ENCODE measurements around the gene HMCN2.

HMCN2 gene

DNA sequence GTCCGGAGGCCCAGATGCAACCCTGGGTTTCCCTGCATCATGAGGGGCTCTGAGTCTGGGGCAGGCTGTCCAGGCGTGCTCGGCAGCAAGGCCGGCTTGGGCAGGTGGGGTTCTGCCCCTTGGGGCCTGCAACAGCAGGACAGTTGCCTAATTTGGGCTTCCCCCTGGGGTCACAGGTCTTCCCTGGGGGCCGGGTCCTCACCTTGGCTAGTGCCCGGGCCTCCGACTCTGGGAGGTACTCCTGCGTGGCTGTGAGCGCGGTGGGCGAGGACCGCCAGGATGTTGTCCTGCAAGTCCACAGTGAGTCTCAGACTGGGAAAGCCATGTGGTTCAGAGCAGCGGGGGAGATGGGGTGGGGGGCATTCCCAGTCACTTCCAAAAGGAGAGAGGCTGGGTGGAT is 97.1 kb downstream of the HMCN2 start:
- DNase-seq (ENCODE audit: low read depth in 2 of 2, low spot score in 1 of 2): no peak

DNA sequence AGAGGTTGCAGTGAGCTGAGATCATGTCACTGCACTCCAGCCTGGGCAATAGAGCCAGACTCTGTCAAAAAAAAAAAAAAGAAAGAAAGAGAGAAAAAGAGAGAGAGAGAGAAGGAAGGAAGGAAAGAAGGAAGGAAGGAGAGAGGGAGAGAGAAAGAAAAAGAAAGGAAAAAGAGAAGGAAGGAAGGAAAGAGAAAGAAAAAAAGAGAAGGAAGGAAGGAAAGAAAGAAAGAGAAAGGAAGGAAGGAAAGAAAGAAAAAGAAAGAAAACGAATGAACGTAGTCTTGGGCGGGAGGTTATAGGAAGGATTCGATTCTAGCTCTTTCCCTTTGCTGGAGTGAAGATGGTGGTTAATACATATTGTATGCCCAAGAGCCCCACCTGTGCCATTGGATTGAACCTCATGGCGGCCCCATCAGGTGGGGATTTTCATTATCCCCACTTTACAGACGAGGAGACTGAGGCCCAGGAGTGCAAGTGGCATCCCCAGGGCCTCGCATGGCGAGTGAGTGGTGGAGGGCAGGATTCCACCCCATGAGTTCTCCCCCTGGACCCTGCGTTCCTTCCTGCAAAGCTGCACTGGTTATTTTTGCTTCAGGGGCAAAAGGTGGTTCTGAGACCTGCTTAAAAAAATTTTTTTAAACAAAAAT is 98.3 kb downstream of the HMCN2 start:
- no peak for DNase-seq (ENCODE audit: low read depth in 2 of 2, low spot score in 1 of 2)

DNA sequence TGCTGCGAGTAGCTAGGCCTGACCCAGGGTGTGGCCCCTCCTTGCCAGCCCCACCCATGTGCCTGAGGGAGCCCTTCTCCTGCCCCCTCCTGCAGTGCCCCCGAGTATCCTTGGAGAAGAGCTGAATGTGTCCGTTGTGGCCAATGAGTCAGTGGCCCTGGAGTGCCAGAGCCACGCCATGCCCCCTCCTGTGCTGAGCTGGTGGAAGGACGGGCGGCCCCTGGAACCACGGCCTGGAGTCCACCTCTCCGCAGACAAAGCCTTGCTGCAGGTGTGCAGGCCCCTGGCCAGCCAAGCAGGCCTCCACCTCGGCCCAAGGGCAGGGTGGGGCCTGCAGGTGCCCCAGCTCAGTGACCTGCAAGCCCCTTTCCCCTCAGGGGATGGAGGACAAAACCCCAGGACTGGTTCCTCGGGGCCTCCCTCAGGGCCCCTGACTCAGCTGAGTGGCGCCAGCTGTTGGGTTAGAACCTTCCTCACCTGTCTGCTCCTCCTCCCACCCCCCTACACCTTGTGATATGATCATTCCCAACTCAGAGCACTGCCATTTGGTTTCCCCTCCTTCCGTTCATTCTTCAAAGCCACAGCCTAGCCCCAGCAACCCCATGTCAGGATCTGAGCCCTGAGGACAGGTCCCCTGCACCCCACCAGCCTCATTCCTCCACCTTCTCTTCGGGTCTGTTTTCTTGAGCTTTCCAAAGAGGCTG is 99.2 kb downstream of the HMCN2 start:
- DNase-seq (ENCODE audit: low read depth in 2 of 2, low spot score in 1 of 2): no peak

GRCh38 chr9:130365323-130365721 is 99.8 kb downstream of the HMCN2 start:
- no peak for DNase-seq (ENCODE audit: low read depth in 2 of 2, low spot score in 1 of 2)

DNA sequence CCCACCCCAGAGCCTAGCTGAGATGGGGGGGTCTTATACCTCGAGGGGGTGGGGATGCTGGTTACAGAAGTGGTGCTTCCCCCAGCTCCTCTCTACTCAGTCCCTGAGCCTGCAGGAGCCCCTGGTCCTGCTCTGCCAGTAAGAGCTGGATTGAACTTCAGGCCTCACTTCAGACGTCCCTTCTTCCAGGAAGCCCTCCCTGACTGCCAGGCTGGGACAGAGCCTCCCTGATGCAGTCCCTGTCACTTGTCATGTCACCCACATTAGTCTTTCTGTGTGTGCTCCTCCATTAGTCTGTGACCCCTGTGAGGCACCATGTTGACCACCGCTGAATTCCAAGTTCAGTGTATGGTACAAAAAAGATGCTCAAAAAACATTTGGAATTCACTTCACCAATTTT is 100.5 kb downstream of the HMCN2 start:
- DNase-seq (ENCODE audit: low read depth in 2 of 2, low spot score in 1 of 2): no peak

DNA sequence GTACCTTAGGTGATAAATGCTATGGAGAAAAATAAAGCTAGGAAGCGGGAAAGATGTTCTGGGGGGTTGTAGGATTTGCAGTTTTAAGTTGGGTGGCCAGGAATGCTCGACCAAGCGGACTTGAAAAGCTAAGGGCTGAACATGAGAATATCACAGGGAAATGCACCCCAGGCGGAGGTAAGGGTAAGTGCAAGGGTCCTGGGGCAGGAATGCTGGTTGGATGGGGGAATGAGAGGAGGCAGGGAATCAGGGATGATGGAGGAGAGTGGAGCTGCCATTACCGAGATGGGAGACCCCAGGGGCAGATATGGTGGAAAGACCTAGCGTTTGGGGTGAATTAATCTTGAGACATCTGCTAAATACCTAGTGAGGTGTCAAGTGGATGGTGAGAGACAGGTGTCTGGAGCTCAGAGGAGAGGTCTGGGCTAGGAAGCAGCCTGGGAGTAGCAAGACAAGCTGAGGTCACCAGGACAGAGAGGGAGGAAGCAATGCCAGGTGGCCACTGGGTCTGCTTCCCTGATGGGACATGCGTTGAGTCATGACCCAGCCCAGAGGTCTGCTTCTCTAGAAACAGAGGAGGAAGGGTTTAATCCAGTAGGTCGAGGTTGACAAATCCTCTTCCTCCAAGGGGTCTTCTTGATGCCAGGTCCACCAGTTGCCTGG is 101.5 kb downstream of the HMCN2 start:
- DNase-seq (ENCODE audit: low read depth in 2 of 2, low spot score in 1 of 2): no peak

- DNase-seq (ENCODE audit: low read depth in 2 of 2, low spot score in 1 of 2): no peak
Observed at GRCh38 chr9:130368631-130369103, 103.1 kb downstream of the HMCN2 start.

DNA sequence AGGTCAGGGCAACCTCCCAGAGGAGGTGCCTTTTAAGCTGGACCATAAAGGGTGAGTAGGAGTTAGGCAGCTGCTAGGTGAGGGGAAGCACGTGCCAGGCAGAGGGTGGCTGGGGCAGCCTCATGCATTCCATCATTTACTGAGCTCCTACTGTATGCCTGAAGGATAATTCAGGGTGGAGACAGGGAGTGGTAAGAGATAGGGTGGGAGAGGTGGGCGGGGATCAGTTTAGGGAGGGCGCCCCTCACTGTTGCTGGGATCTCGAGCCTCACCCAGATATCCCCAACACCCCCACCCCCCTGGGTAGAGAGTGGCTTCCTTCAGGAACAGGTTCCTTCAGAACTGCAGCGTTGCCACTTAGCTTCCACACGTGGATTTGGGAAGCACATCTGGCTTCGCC is 104.7 kb downstream of the HMCN2 start:
- DNase-seq (ENCODE audit: low read depth in 2 of 2, low spot score in 1 of 2): no peak

DNA sequence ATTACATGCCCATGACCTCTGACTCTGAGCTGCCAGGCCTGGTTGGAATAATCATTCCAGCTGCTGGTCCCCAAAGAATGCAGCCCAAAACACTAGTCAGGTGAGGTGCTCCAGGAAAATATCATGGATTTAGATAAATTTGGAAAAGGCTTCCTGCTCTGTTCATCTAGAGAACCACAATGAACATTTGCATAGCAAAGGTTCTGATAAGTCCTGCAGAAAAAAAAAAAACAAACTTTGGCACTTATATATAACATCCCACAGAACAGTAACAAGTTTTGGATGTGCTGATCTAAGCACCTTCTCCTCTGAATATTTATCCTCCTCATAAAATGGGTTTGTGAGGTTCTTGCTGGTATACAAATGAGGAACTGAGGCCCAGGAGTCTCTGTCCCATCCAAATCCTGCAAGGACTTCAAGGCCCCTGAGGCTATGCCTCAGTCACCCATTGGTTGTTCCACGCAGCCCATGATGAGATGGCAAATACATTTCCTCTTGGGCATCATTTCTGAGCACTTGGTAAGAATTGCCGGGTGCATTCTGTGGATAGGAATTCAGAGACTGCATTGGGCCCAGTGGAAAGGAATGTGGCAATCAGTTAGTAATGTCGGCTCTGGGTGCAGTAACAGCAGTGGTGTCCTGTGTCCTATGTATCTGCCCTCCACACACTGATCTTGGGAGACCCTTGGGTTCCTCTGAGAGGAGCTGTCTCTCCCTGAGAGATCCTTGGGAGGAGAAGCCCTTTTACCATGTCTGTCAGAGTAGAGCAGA is 105.8 kb downstream of the HMCN2 start:
- no peak for DNase-seq (ENCODE audit: low read depth in 2 of 2, low spot score in 1 of 2)

DNA sequence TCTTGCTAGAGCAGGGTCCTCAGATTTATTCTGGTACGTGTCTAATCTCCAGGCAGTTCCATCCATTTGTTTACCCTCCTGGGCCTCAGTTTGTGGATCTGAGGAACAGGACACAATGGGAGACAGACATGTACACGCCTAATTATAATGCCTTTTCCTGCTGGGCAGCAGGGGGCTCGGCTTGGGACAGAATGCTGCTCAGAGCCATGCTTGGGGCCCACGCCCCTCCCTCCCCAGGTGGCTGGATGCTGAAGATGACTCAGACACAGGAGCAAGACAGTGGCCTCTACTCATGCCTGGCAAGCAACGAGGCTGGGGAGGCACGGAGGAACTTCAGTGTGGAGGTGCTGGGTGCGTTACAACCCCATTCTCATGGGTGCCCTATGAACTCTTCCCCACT is 106.5 kb downstream of the HMCN2 start:
- DNase-seq (ENCODE audit: low read depth in 2 of 2, low spot score in 1 of 2): no peak

GRCh38 chr9:130373679-130374325 is 108.2 kb downstream of the HMCN2 start:
- no peak for DNase-seq (ENCODE audit: low read depth in 2 of 2, low spot score in 1 of 2)

- no peak for DNase-seq (ENCODE audit: low read depth in 2 of 2, low spot score in 1 of 2)
Observed at GRCh38 chr9:130377612-130378011, 112.1 kb downstream of the HMCN2 start.

DNA sequence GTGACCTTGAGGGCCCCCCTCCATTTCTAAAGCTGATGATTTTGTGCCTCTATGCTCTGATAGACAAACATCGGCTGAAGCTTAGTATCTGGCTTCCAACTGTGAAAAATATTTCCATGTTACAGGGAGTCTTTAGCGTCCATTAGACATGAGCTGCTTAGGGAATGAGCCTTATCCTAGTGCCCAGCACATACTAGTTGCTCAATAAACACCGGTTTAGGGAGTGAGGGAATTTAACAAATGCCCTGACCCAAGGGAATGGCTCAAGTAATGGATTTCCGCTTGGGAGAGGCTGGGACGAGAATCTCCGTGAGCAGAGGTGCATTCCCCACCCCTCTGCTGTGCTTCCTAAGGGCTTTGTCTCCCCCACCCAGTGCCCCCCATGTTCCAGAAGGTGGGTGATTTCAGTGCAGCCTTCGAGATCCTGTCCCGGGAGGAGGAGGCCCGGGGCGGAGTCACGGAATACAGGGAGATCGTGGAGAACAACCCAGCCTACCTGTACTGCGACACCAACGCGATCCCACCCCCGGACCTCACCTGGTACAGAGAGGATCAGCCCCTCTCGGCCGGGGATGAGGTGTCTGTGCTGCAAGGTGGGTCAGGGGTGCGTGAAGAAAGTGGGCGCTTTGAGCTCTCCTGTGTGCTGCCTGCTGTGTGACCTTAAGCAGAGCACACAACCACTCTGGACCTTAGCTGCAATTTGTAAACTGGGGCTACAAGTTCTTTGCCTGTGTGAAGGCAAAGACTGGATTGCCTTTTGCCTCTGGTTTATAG is 113.5 kb downstream of the HMCN2 start:
- DNase-seq (ENCODE audit: low read depth in 2 of 2, low spot score in 1 of 2): no peak

- DNase-seq (ENCODE audit: low read depth in 2 of 2, low spot score in 1 of 2): no peak
Observed at GRCh38 chr9:130379649-130379970, 114.0 kb downstream of the HMCN2 start.

- no peak for DNase-seq (ENCODE audit: low read depth in 2 of 2, low spot score in 1 of 2)
Observed at GRCh38 chr9:130380920-130381469, 115.4 kb downstream of the HMCN2 start.

- DNase-seq (ENCODE audit: low read depth in 2 of 2, low spot score in 1 of 2): no peak
Observed at GRCh38 chr9:130381660-130382059, 116.1 kb downstream of the HMCN2 start.

- DNase-seq (ENCODE audit: low read depth in 2 of 2, low spot score in 1 of 2): no peak
Observed at GRCh38 chr9:130382096-130382495, 116.5 kb downstream of the HMCN2 start.

- DNase-seq (ENCODE audit: low read depth in 2 of 2, low spot score in 1 of 2): no peak
Observed at GRCh38 chr9:130382636-130383349, 117.2 kb downstream of the HMCN2 start.

- DNase-seq (ENCODE audit: low read depth in 2 of 2, low spot score in 1 of 2): no peak
Observed at GRCh38 chr9:130383350-130383715, 117.8 kb downstream of the HMCN2 start.

All from stimulated activated CD8-positive, alpha-beta memory T cell treated with anti-CD3 and anti-CD28 coated beads, Interleukin-4, amount 100 ng/mL, for 1 hour (primary cell).